ENCODE results near the gene PCSK5. TPM values are rescaled to one million over a fixed set of nuclear protein-coding genes. Genes with fewer than 3 reads are reported as not detected.

PCSK5 gene
- polyA plus RNA-seq, 2 donors, result 4.2 to 6.1 TPM

- H3K4me1 ChIP-seq (ENCODE audit: control insufficient read depth in 2 of 2, insufficient read depth in 2 of 2, low read length in 1 of 2), result no peaks in the 10 kb centered on the region
- 72 to 77% methylated on average over 3 of the region's 3 CpGs for WGBS, 2 donors
- no peaks in the 10 kb centered on the region for H3K36me3 ChIP-seq (ENCODE audit: control insufficient read depth in 2 of 2, insufficient read depth in 2 of 2, low read length in 1 of 2)
- no peaks in the 10 kb centered on the region for H3K27me3 ChIP-seq (ENCODE audit: control insufficient read depth in 1 of 2, insufficient read depth in 2 of 2, low read length in 2 of 2)
- H3K27ac ChIP-seq (ENCODE audit: low read depth in 2 of 2, low read length in 1 of 2), result no peak overlapping the region
- no peaks in the 10 kb centered on the region for H3K9me3 ChIP-seq (ENCODE audit: control insufficient read depth in 2 of 2, insufficient read depth in 1 of 2, low read depth in 1 of 2, low read length in 1 of 2)
- no peak overlapping the region for H3K4me3 ChIP-seq (ENCODE audit: low read depth in 1 of 2, low read length in 2 of 2)
Observed at GRCh38 chr9:75911390-75911789, 20.9 kb downstream of the PCSK5 start.

DNA sequence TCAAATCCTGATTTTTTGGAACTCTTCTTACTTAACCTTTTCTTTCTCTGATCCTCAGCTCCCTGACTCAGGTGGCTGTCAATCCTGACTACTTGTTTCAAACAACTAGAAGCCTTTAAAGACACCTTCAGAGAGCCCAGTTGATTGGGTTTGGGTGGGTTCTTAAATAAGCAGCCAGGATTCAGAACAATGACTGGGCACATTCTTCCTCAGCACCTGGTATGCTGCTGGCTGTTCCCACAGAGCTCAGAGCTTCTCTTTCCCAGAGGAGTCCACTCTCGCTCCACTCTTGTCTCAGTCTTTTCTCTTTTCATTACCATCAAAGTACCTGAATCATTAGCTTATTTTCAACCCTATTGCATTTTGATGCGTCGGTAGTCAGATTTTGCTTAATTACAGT is 22.5 kb downstream of the PCSK5 start:
- Histone ChIP-seq H3K27me3 (ENCODE audit: control insufficient read depth in 1 of 2, insufficient read depth in 2 of 2, low read length in 2 of 2) (no peaks in the 10 kb centered on the region), H3K9me3 (ENCODE audit: control insufficient read depth in 2 of 2, insufficient read depth in 1 of 2, low read depth in 1 of 2, low read length in 1 of 2) (no peaks in the 10 kb centered on the region), H3K36me3 (ENCODE audit: control insufficient read depth in 2 of 2, insufficient read depth in 2 of 2, low read length in 1 of 2) (no peaks in the 10 kb centered on the region), H3K4me3 (ENCODE audit: low read depth in 1 of 2, low read length in 2 of 2) (no peak overlapping the region), H3K4me1 (ENCODE audit: control insufficient read depth in 2 of 2, insufficient read depth in 2 of 2, low read length in 1 of 2) (no peaks in the 10 kb centered on the region), H3K27ac (ENCODE audit: low read depth in 2 of 2, low read length in 1 of 2) (no peak overlapping the region)
- 85 to 97% methylated on average over 3 of the region's 3 CpGs for WGBS, 2 donors

- no peaks in the 10 kb centered on the region for H3K36me3 ChIP-seq (ENCODE audit: control insufficient read depth in 2 of 2, insufficient read depth in 2 of 2, low read length in 1 of 2)
- H3K4me1 ChIP-seq (ENCODE audit: control insufficient read depth in 2 of 2, insufficient read depth in 2 of 2, low read length in 1 of 2), result no peaks in the 10 kb centered on the region
Observed at GRCh38 chr9:75914002-75914401, 23.5 kb downstream of the PCSK5 start.

GRCh38 chr9:75914883-75915452 is 24.5 kb downstream of the PCSK5 start:
- Histone ChIP-seq H3K4me1 (ENCODE audit: control insufficient read depth in 2 of 2, insufficient read depth in 2 of 2, low read length in 1 of 2) (no peaks in the 10 kb centered on the region), H3K4me3 (ENCODE audit: low read depth in 1 of 2, low read length in 2 of 2) (no peak overlapping the region), H3K27ac (ENCODE audit: low read depth in 2 of 2, low read length in 1 of 2) (no peak overlapping the region), H3K9me3 (ENCODE audit: control insufficient read depth in 2 of 2, insufficient read depth in 1 of 2, low read depth in 1 of 2, low read length in 1 of 2) (no peaks in the 10 kb centered on the region), H3K27me3 (ENCODE audit: control insufficient read depth in 1 of 2, insufficient read depth in 2 of 2, low read length in 2 of 2) (no peaks in the 10 kb centered on the region), H3K36me3 (ENCODE audit: control insufficient read depth in 2 of 2, insufficient read depth in 2 of 2, low read length in 1 of 2) (no peaks in the 10 kb centered on the region)
- WGBS, 2 donors, result 66 to 88% methylated on average over 4 of the region's 4 CpGs

More at GRCh38 chr9:75914002-75914401, 23.5 kb downstream of the PCSK5 start:
- no peak overlapping the region for H3K4me3 ChIP-seq (ENCODE audit: low read depth in 1 of 2, low read length in 2 of 2)
- H3K9me3 ChIP-seq (ENCODE audit: control insufficient read depth in 2 of 2, insufficient read depth in 1 of 2, low read depth in 1 of 2, low read length in 1 of 2), result no peaks in the 10 kb centered on the region
- H3K27me3 ChIP-seq (ENCODE audit: control insufficient read depth in 1 of 2, insufficient read depth in 2 of 2, low read length in 2 of 2), result no peaks in the 10 kb centered on the region
- no peak overlapping the region for H3K27ac ChIP-seq (ENCODE audit: low read depth in 2 of 2, low read length in 1 of 2)
- 82 to 93% methylated on average over 4 of the region's 4 CpGs for WGBS, 2 donors

DNA sequence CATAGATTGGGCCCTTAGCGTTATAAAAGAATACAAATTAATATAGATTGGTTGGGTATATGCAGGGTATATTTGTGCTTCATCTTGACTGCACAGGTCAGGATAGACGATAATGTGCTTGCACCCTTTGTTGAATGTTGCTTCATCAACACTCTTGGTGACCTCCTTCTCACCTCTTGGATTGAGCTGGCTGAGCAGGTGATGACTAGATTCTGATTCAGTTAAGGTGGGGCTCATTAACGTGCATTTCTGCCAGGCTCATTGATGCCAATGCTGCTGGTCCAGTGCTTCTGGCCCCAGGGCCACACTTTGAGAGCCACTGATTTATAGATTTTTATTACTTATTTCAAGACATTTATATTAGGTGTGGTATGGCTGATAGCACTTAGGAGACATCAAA is 27.7 kb downstream of the PCSK5 start:
- H3K4me3 ChIP-seq (ENCODE audit: low read depth in 1 of 2, low read length in 2 of 2), result no peak overlapping the region
- 61% methylated on average over 3 of the region's 3 CpGs for WGBS, 2 donors
- H3K4me1 ChIP-seq (ENCODE audit: control insufficient read depth in 2 of 2, insufficient read depth in 2 of 2, low read length in 1 of 2), result no peaks in the 10 kb centered on the region
- H3K27me3 ChIP-seq (ENCODE audit: control insufficient read depth in 1 of 2, insufficient read depth in 2 of 2, low read length in 2 of 2), result no peaks in the 10 kb centered on the region
- no peak overlapping the region for H3K27ac ChIP-seq (ENCODE audit: low read depth in 2 of 2, low read length in 1 of 2)
- no peaks in the 10 kb centered on the region for H3K36me3 ChIP-seq (ENCODE audit: control insufficient read depth in 2 of 2, insufficient read depth in 2 of 2, low read length in 1 of 2)
- no peaks in the 10 kb centered on the region for H3K9me3 ChIP-seq (ENCODE audit: control insufficient read depth in 2 of 2, insufficient read depth in 1 of 2, low read depth in 1 of 2, low read length in 1 of 2)

DNA sequence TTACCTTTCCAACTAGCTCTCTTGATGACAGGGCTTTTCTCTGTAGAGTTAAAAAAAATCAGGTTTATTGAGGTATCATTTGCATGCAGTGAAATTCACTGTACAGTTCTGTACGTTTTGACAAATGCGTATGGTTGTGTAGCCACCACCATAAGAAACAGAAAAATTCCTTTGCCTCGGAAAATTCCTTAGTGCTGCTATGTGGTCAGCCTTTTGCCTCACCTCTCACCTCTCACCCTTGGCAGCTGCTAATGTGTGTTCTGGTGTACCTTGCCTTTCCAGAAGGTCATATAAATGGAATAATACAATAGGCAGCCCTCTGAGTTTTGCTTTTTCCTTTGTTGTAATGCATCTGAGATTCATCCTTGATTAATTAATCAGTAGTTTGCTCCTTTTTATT is 28.4 kb downstream of the PCSK5 start:
- no peaks in the 10 kb centered on the region for H3K4me1 ChIP-seq (ENCODE audit: control insufficient read depth in 2 of 2, insufficient read depth in 2 of 2, low read length in 1 of 2)
- no peaks in the 10 kb centered on the region for H3K36me3 ChIP-seq (ENCODE audit: control insufficient read depth in 2 of 2, insufficient read depth in 2 of 2, low read length in 1 of 2)
- 73 to 81% methylated on average over 3 of the region's 3 CpGs for WGBS, 2 donors
- H3K4me3 ChIP-seq (ENCODE audit: low read depth in 1 of 2, low read length in 2 of 2), result no peak overlapping the region
- H3K9me3 ChIP-seq (ENCODE audit: control insufficient read depth in 2 of 2, insufficient read depth in 1 of 2, low read depth in 1 of 2, low read length in 1 of 2), result no peaks in the 10 kb centered on the region
- H3K27ac ChIP-seq (ENCODE audit: low read depth in 2 of 2, low read length in 1 of 2), result no peak overlapping the region
- H3K27me3 ChIP-seq (ENCODE audit: control insufficient read depth in 1 of 2, insufficient read depth in 2 of 2, low read length in 2 of 2), result no peaks in the 10 kb centered on the region

- no peaks in the 10 kb centered on the region for H3K9me3 ChIP-seq (ENCODE audit: control insufficient read depth in 2 of 2, insufficient read depth in 1 of 2, low read depth in 1 of 2, low read length in 1 of 2)
- H3K4me1 ChIP-seq (ENCODE audit: control insufficient read depth in 2 of 2, insufficient read depth in 2 of 2, low read length in 1 of 2), result no peaks in the 10 kb centered on the region
- H3K36me3 ChIP-seq (ENCODE audit: control insufficient read depth in 2 of 2, insufficient read depth in 2 of 2, low read length in 1 of 2), result no peaks in the 10 kb centered on the region
- H3K4me3 ChIP-seq (ENCODE audit: low read depth in 1 of 2, low read length in 2 of 2), result no peak overlapping the region
- WGBS, 2 donors, result 65 to 81% methylated on average over 5 of the region's 5 CpGs
- H3K27me3 ChIP-seq (ENCODE audit: control insufficient read depth in 1 of 2, insufficient read depth in 2 of 2, low read length in 2 of 2), result no peaks in the 10 kb centered on the region
- no peak overlapping the region for H3K27ac ChIP-seq (ENCODE audit: low read depth in 2 of 2, low read length in 1 of 2)
Observed at GRCh38 chr9:75921391-75922127, 31.1 kb downstream of the PCSK5 start.

- Histone ChIP-seq H3K9me3 (ENCODE audit: control insufficient read depth in 2 of 2, insufficient read depth in 1 of 2, low read depth in 1 of 2, low read length in 1 of 2) (no peaks in the 10 kb centered on the region), H3K36me3 (ENCODE audit: control insufficient read depth in 2 of 2, insufficient read depth in 2 of 2, low read length in 1 of 2) (no peaks in the 10 kb centered on the region), H3K4me3 (ENCODE audit: low read depth in 1 of 2, low read length in 2 of 2) (no peak overlapping the region), H3K27me3 (ENCODE audit: control insufficient read depth in 1 of 2, insufficient read depth in 2 of 2, low read length in 2 of 2) (no peaks in the 10 kb centered on the region), H3K4me1 (ENCODE audit: control insufficient read depth in 2 of 2, insufficient read depth in 2 of 2, low read length in 1 of 2) (no peaks in the 10 kb centered on the region), H3K27ac (ENCODE audit: low read depth in 2 of 2, low read length in 1 of 2) (no peak overlapping the region)
- 55 to 66% methylated on average over 2 of the region's 2 CpGs for WGBS, 2 donors
Observed at GRCh38 chr9:75926385-75926784, 35.9 kb downstream of the PCSK5 start.

DNA sequence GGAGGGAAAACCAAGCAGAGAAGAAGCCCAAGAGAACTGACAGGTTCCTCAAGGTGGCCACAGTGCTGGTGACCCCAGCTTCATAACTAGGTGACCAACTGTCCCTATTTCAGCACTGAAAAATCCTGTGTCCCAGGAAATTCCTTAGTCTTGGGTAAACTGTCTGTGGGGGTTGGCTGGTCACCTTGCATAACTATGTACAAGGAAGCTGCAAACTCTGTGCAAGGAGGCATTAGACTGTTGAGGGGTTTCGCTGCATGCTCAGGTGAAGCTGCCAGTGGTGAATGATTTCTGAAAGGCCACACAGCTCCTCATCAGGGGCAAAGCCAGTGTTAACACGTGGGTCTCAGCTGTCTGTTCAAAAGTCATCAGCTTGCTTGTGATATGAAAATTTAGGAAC is 36.9 kb downstream of the PCSK5 start:
- H3K36me3 ChIP-seq (ENCODE audit: control insufficient read depth in 2 of 2, insufficient read depth in 2 of 2, low read length in 1 of 2), result no peaks in the 10 kb centered on the region
- no peaks in the 10 kb centered on the region for H3K9me3 ChIP-seq (ENCODE audit: control insufficient read depth in 2 of 2, insufficient read depth in 1 of 2, low read depth in 1 of 2, low read length in 1 of 2)
- no peaks in the 10 kb centered on the region for H3K4me1 ChIP-seq (ENCODE audit: control insufficient read depth in 2 of 2, insufficient read depth in 2 of 2, low read length in 1 of 2)
- 66 to 81% methylated on average over 2 of the region's 2 CpGs for WGBS, 2 donors
- no peak overlapping the region for H3K27ac ChIP-seq (ENCODE audit: low read depth in 2 of 2, low read length in 1 of 2)
- no peaks in the 10 kb centered on the region for H3K27me3 ChIP-seq (ENCODE audit: control insufficient read depth in 1 of 2, insufficient read depth in 2 of 2, low read length in 2 of 2)
- no peak overlapping the region for H3K4me3 ChIP-seq (ENCODE audit: low read depth in 1 of 2, low read length in 2 of 2)

DNA sequence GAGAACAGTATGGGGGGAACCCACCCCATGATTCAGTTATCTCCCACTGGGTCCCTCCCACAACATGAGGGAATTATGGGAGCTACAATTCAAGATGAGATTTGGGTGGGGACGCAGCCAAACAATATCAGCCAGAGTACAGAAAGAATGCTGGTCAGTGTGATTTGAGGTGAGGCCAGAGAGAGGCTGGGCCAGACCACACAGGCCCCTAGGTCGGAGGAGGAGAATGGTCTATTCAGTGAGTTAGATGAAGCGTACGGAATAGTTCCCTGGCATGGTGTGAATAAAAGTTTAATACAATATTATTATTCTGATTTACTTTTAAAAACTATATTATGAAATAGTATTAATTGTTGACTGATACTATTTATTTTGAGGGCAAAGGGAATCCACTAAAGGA is 39.7 kb downstream of the PCSK5 start:
- no peak overlapping the region for H3K4me3 ChIP-seq (ENCODE audit: low read depth in 1 of 2, low read length in 2 of 2)
- H3K4me1 ChIP-seq (ENCODE audit: control insufficient read depth in 2 of 2, insufficient read depth in 2 of 2, low read length in 1 of 2), result no peaks in the 10 kb centered on the region
- no peaks in the 10 kb centered on the region for H3K27me3 ChIP-seq (ENCODE audit: control insufficient read depth in 1 of 2, insufficient read depth in 2 of 2, low read length in 2 of 2)
- WGBS, 2 donors, result 87 to 89% methylated on average over 4 of the region's 4 CpGs
- H3K27ac ChIP-seq (ENCODE audit: low read depth in 2 of 2, low read length in 1 of 2), result no peak overlapping the region
- H3K9me3 ChIP-seq (ENCODE audit: control insufficient read depth in 2 of 2, insufficient read depth in 1 of 2, low read depth in 1 of 2, low read length in 1 of 2), result no peaks in the 10 kb centered on the region
- peaks cover 2% of the 10 kb centered on the region in 2 donors for H3K36me3 ChIP-seq (ENCODE audit: control insufficient read depth in 2 of 2, insufficient read depth in 2 of 2, low read length in 1 of 2)

Measured in esophagus (tissue), 2 donors.